ENCODE data around the gene NTM.

The NTM gene

DNA sequence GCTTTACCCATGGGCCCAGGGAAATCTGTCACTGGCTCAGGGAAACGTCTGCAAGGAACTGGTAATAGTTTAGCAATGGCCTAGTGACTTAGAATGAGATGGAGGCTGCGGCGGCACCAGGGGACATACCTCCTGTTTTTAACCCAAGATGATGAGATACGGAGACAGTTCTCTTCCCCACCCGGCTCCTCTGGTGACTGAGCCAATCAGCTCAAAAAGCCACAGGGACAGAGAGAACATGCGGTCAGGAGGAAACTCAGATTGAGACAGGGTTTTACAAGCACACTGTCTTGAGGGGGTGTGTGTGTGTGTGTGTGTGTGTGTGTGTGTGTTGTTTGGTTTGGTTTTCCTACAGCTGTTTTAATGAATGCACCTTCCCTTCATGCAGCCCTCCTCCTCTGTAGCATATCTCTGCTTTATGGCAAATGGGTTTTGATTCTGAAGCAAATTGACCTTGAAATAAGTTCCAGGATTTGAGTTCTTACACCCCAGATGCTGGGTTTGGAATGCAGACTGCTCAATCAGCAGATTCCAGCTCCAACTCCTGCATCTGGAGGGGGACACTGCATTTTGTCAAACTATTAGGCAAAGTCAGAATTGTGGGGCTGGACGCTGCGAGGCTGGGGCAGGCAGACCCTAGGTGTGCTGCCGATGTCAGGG is 246.2 kb downstream of the NTM start:
- H3K9me3 ChIP-seq (ENCODE audit: control insufficient read depth in 1 of 2, low read length in 2 of 2) = no peaks in the 10 kb centered on the region
- H3K4me1 ChIP-seq (ENCODE audit: control insufficient read depth in 1 of 2, insufficient read depth in 2 of 2, low read length in 2 of 2) = no peaks in the 10 kb centered on the region
- H3K4me3 ChIP-seq (ENCODE audit: low read depth in 1 of 2, low read length in 2 of 2) = no peak overlapping the region
- no peaks in the 10 kb centered on the region for H3K36me3 ChIP-seq (ENCODE audit: control insufficient read depth in 1 of 2, insufficient read depth in 2 of 2, low read length in 2 of 2)
- H3K9ac ChIP-seq (ENCODE audit: low read depth in 1 of 2, low read length in 2 of 2) = no peak overlapping the region
- H3K27ac ChIP-seq (ENCODE audit: low read depth, low read length) = no peak overlapping the region
- peaks cover 0 to 5% of the 10 kb centered on the region in 2 donors for H3K27me3 ChIP-seq (ENCODE audit: control insufficient read depth in 1 of 2, insufficient read depth in 2 of 2, low read length in 2 of 2)

GRCh38 chr11:131618201-131618600 is 247.8 kb downstream of the NTM start:
- no peaks in the 10 kb centered on the region for H3K36me3 ChIP-seq (ENCODE audit: control insufficient read depth in 1 of 2, insufficient read depth in 2 of 2, low read length in 2 of 2)
- no peaks in the 10 kb centered on the region for H3K9me3 ChIP-seq (ENCODE audit: control insufficient read depth in 1 of 2, low read length in 2 of 2)
- no peaks in the 10 kb centered on the region for H3K4me1 ChIP-seq (ENCODE audit: control insufficient read depth in 1 of 2, insufficient read depth in 2 of 2, low read length in 2 of 2)
- no peak overlapping the region for H3K27ac ChIP-seq (ENCODE audit: low read depth, low read length)
- no peak overlapping the region for H3K4me3 ChIP-seq (ENCODE audit: low read depth in 1 of 2, low read length in 2 of 2)
- H3K27me3 ChIP-seq (ENCODE audit: control insufficient read depth in 1 of 2, insufficient read depth in 2 of 2, low read length in 2 of 2) = no peaks in the 10 kb centered on the region
- H3K9ac ChIP-seq (ENCODE audit: low read depth in 1 of 2, low read length in 2 of 2) = no peak overlapping the region

- Histone ChIP-seq H3K36me3 (ENCODE audit: control insufficient read depth in 1 of 2, insufficient read depth in 2 of 2, low read length in 2 of 2) (no peaks in the 10 kb centered on the region), H3K4me1 (ENCODE audit: control insufficient read depth in 1 of 2, insufficient read depth in 2 of 2, low read length in 2 of 2) (no peaks in the 10 kb centered on the region), H3K4me3 (ENCODE audit: low read depth in 1 of 2, low read length in 2 of 2) (no peak overlapping the region), H3K27ac (ENCODE audit: low read depth, low read length) (no peak overlapping the region), H3K27me3 (ENCODE audit: control insufficient read depth in 1 of 2, insufficient read depth in 2 of 2, low read length in 2 of 2) (no peaks in the 10 kb centered on the region), H3K9ac (ENCODE audit: low read depth in 1 of 2, low read length in 2 of 2) (no peak overlapping the region), H3K9me3 (ENCODE audit: control insufficient read depth in 1 of 2, low read length in 2 of 2) (no peaks in the 10 kb centered on the region)
Measured at GRCh38 chr11:131622193-131622592, 251.8 kb downstream of the NTM start.

- Histone ChIP-seq H3K9ac (ENCODE audit: low read depth in 1 of 2, low read length in 2 of 2) (no peak overlapping the region), H3K4me1 (ENCODE audit: control insufficient read depth in 1 of 2, insufficient read depth in 2 of 2, low read length in 2 of 2) (no peaks in the 10 kb centered on the region), H3K36me3 (ENCODE audit: control insufficient read depth in 1 of 2, insufficient read depth in 2 of 2, low read length in 2 of 2) (no peaks in the 10 kb centered on the region), H3K9me3 (ENCODE audit: control insufficient read depth in 1 of 2, low read length in 2 of 2) (no peaks in the 10 kb centered on the region), H3K27ac (ENCODE audit: low read depth, low read length) (no peak overlapping the region), H3K27me3 (ENCODE audit: control insufficient read depth in 1 of 2, insufficient read depth in 2 of 2, low read length in 2 of 2) (no peaks in the 10 kb centered on the region), H3K4me3 (ENCODE audit: low read depth in 1 of 2, low read length in 2 of 2) (no peak overlapping the region)
Measured at GRCh38 chr11:131624531-131624930, 254.1 kb downstream of the NTM start.

DNA sequence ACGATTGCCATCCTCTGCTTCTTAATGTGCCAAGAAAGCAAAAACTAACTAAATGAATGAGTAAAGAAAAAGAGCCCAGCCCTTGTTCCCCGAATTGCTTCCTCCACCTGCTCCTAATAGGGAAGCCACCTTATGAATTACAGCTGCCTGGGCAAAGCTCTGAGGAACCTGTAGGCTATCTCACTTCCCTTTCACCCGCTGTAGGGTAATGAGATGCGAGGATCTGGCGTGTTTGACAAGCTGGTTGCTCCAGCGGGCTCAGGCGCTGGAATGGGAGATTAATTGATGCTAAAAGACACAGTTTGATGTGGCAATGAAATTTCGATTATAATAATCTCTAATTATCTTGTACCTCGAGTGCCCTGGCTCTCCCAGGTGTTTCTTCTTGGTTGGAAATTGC is 256.4 kb downstream of the NTM start:
- Histone ChIP-seq H3K36me3 (ENCODE audit: control insufficient read depth in 1 of 2, insufficient read depth in 2 of 2, low read length in 2 of 2) (no peaks in the 10 kb centered on the region), H3K4me1 (ENCODE audit: control insufficient read depth in 1 of 2, insufficient read depth in 2 of 2, low read length in 2 of 2) (no peaks in the 10 kb centered on the region), H3K9ac (ENCODE audit: low read depth in 1 of 2, low read length in 2 of 2) (no peak overlapping the region), H3K27ac (ENCODE audit: low read depth, low read length) (no peak overlapping the region), H3K27me3 (ENCODE audit: control insufficient read depth in 1 of 2, insufficient read depth in 2 of 2, low read length in 2 of 2) (no peaks in the 10 kb centered on the region), H3K9me3 (ENCODE audit: control insufficient read depth in 1 of 2, low read length in 2 of 2) (no peaks in the 10 kb centered on the region), H3K4me3 (ENCODE audit: low read depth in 1 of 2, low read length in 2 of 2) (no peak overlapping the region)

GRCh38 chr11:131628739-131629138 is 258.3 kb downstream of the NTM start:
- Histone ChIP-seq H3K4me1 (ENCODE audit: control insufficient read depth in 1 of 2, insufficient read depth in 2 of 2, low read length in 2 of 2) (no peaks in the 10 kb centered on the region), H3K9ac (ENCODE audit: low read depth in 1 of 2, low read length in 2 of 2) (no peak overlapping the region), H3K36me3 (ENCODE audit: control insufficient read depth in 1 of 2, insufficient read depth in 2 of 2, low read length in 2 of 2) (no peaks in the 10 kb centered on the region), H3K9me3 (ENCODE audit: control insufficient read depth in 1 of 2, low read length in 2 of 2) (no peaks in the 10 kb centered on the region), H3K27me3 (ENCODE audit: control insufficient read depth in 1 of 2, insufficient read depth in 2 of 2, low read length in 2 of 2) (no peaks in the 10 kb centered on the region), H3K27ac (ENCODE audit: low read depth, low read length) (no peak overlapping the region), H3K4me3 (ENCODE audit: low read depth in 1 of 2, low read length in 2 of 2) (no peak overlapping the region)

DNA sequence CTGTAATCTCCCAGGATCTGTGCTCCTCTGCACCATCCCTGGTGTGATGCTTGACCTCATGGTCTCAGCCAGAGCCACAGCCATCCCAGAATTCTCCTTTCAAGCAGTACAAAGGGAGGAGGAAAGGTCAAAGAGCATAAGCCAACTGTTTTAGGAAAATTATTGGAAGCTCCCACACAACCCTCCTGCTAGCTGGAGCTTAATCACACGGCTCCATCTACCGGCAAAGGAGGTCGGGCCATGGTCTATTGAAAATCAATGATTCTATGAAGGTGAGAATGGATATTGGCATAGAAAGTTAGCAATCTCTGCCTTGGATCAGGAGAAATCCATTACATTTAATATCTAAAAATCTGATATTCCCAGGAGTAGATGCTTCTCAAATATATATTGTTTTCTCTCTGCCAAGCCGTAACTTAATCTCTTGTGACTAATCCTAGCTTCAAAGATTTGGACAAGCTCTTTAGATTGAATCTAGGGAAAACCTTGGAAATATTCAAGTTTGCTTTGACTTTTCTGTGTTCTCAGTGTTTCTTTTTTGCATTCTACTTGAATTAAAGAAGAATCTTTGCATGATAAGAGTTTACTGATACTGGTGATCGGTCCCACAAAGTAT is 259.6 kb downstream of the NTM start:
- no peaks in the 10 kb centered on the region for H3K36me3 ChIP-seq (ENCODE audit: control insufficient read depth in 1 of 2, insufficient read depth in 2 of 2, low read length in 2 of 2)
- H3K27me3 ChIP-seq (ENCODE audit: control insufficient read depth in 1 of 2, insufficient read depth in 2 of 2, low read length in 2 of 2) = no peaks in the 10 kb centered on the region
- no peak overlapping the region for H3K27ac ChIP-seq (ENCODE audit: low read depth, low read length)
- H3K9me3 ChIP-seq (ENCODE audit: control insufficient read depth in 1 of 2, low read length in 2 of 2) = no peaks in the 10 kb centered on the region
- no peak overlapping the region for H3K4me3 ChIP-seq (ENCODE audit: low read depth in 1 of 2, low read length in 2 of 2)
- no peak overlapping the region for H3K9ac ChIP-seq (ENCODE audit: low read depth in 1 of 2, low read length in 2 of 2)
- H3K4me1 ChIP-seq (ENCODE audit: control insufficient read depth in 1 of 2, insufficient read depth in 2 of 2, low read length in 2 of 2) = no peaks in the 10 kb centered on the region

DNA sequence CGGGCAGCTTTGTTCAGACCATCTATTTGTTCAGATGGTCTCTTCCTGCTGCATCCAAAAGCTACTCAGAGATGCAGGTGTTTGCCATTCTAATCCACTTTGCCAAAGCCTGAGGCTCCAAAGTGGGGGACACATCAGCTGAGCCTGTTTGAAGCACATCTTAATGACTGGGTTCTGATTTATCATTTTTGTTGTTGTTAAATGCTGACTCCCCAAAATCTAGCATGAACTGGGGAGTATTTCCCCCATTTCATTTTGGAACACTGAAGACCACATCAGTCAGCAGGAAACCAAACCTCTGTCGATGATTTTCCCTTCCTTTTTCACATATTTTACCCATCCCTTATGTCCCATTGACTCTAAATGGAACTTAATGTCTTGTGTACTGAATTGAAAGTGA is 262.6 kb downstream of the NTM start:
- peaks cover 0 to 4% of the 10 kb centered on the region in 2 donors for H3K27me3 ChIP-seq (ENCODE audit: control insufficient read depth in 1 of 2, insufficient read depth in 2 of 2, low read length in 2 of 2)
- no peaks in the 10 kb centered on the region for H3K9me3 ChIP-seq (ENCODE audit: control insufficient read depth in 1 of 2, low read length in 2 of 2)
- H3K9ac ChIP-seq (ENCODE audit: low read depth in 1 of 2, low read length in 2 of 2) = no peak overlapping the region
- H3K27ac ChIP-seq (ENCODE audit: low read depth, low read length) = no peak overlapping the region
- no peaks in the 10 kb centered on the region for H3K36me3 ChIP-seq (ENCODE audit: control insufficient read depth in 1 of 2, insufficient read depth in 2 of 2, low read length in 2 of 2)
- H3K4me3 ChIP-seq (ENCODE audit: low read depth in 1 of 2, low read length in 2 of 2) = no peak overlapping the region
- H3K4me1 ChIP-seq (ENCODE audit: control insufficient read depth in 1 of 2, insufficient read depth in 2 of 2, low read length in 2 of 2) = no peaks in the 10 kb centered on the region

DNA sequence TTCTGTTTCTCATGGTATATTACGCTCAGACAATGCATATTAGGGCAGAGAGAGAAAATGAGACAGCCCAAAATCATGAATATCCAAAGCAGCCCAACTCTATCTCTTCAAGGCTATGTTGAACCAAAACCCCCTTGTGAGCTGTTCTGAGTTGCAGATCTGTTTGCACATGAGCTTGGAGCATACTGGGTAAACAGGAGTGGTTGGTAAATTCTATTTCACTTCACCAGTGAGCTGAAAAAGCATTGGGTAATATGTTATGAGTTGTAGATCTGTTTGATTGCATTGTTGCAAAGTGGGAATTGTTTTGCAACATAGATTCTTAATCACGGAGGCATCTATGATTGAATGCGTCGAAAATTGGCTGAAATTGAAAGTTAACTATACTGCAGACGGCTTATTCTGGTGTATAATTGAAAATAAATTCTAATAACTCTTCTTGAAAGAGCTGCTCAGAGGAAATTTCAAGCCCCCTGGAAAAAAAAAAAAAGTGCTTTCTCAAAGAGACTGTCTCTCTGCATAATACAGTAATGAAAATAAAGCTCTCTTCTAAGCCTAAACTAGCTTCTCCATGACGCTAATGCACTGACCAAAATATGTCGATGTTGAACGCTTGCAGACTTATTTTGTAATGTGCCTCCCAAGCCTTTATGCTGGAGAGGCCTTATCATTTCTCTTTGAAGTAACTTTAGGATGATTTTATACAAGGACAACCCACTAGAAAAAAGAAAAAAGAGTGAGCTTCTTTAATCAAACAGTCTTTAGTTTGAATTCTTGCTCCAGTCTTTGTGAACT is 263.7 kb downstream of the NTM start:
- H3K27me3 ChIP-seq (ENCODE audit: control insufficient read depth in 1 of 2, insufficient read depth in 2 of 2, low read length in 2 of 2) = peaks cover 0 to 4% of the 10 kb centered on the region in 2 donors
- no peak overlapping the region for H3K4me3 ChIP-seq (ENCODE audit: low read depth in 1 of 2, low read length in 2 of 2)
- no peaks in the 10 kb centered on the region for H3K4me1 ChIP-seq (ENCODE audit: control insufficient read depth in 1 of 2, insufficient read depth in 2 of 2, low read length in 2 of 2)
- no peaks in the 10 kb centered on the region for H3K9me3 ChIP-seq (ENCODE audit: control insufficient read depth in 1 of 2, low read length in 2 of 2)
- H3K9ac ChIP-seq (ENCODE audit: low read depth in 1 of 2, low read length in 2 of 2) = no peak overlapping the region
- no peaks in the 10 kb centered on the region for H3K36me3 ChIP-seq (ENCODE audit: control insufficient read depth in 1 of 2, insufficient read depth in 2 of 2, low read length in 2 of 2)
- H3K27ac ChIP-seq (ENCODE audit: low read depth, low read length) = no peak overlapping the region

DNA sequence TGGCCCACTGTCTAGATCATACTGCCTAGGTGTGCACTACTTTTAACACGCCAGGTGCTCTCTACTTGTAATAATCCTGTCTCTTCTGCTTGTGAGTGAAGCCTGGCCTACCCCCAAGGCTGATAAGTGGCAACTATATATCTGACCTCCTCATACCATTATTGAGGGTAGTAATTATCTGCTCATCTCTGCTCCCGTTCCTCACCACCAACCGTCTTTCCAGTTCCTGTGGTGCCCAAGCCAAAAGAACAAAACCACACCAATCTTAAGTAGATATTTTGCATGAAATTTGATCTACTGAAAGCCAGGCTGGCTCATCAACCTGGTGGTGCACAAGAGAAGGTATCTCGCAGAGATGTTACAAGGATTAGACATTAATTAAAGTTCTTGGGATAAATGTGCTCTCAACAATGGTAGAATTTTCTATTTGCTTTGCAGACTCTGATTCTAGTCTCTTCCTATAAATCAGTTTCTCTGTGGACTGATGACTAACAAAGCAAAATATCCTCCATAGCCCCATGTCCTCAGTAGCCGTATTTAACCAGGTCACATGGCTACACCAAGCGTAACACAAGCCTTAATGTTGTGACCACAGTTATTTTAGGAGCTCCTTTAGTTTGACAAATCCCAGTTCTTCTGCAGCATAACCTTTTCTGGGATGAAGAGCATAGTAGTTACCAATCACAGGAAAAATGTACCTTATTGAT is 267.2 kb downstream of the NTM start:
- Histone ChIP-seq H3K4me3 (ENCODE audit: low read depth in 1 of 2, low read length in 2 of 2) (no peak overlapping the region), H3K27me3 (ENCODE audit: control insufficient read depth in 1 of 2, insufficient read depth in 2 of 2, low read length in 2 of 2) (peaks cover 0 to 4% of the 10 kb centered on the region in 2 donors), H3K27ac (ENCODE audit: low read depth, low read length) (no peak overlapping the region), H3K36me3 (ENCODE audit: control insufficient read depth in 1 of 2, insufficient read depth in 2 of 2, low read length in 2 of 2) (no peaks in the 10 kb centered on the region), H3K4me1 (ENCODE audit: control insufficient read depth in 1 of 2, insufficient read depth in 2 of 2, low read length in 2 of 2) (no peaks in the 10 kb centered on the region), H3K9ac (ENCODE audit: low read depth in 1 of 2, low read length in 2 of 2) (no peak overlapping the region), H3K9me3 (ENCODE audit: control insufficient read depth in 1 of 2, low read length in 2 of 2) (no peaks in the 10 kb centered on the region)
